ENCODE data around the gene LRGUK.

Gene LRGUK

DNA sequence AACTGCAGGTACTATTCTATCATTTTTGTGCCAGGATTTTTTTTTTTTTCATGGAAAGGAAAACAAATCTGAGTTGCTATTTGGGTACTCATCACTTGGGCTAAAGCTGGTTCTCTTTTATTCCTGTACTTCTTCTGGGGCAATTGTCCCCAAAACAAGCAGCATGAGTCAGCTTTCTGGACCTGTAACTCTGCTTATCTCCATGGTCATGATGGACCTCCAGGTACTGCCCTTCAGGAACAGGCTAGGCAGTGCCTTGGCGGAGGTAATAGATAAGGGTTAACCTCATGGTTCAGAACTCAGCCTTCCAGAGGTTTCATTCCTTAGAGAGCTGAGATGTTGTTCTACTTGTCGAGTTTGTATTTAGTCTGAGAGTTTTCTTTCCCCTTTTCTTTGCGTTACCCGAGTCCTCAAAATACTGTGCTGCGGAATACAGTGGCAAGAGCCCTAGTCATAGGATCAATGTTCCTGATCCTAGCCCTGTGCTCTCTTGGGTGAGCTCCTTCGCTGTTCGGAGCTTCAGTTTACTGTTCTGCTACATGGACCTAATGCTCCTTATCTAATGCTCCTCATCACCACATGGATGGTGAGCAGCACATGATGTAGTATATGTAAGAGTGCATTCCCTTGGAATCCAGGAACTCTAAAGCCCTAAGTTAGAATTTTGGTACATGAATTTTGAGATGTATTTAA lies 74.6 kb downstream of the LRGUK start:
- H3K9me3 ChIP-seq (ENCODE audit: low read length), result no peaks in the 10 kb centered on the region
- peaks cover 6% of the 10 kb centered on the region for H3K4me1 ChIP-seq (ENCODE audit: insufficient read depth, low read length, severe bottlenecking)
- no peak overlapping the region for H3K4me3 ChIP-seq (ENCODE audit: low read depth, low read length, poor library complexity, severe bottlenecking)
- H4K20me1 ChIP-seq (ENCODE audit: insufficient read depth, low read length), result no peaks in the 10 kb centered on the region
- no peaks in the 10 kb centered on the region for H3F3A ChIP-seq (ENCODE audit: insufficient read depth, low read length)
- no peaks in the 10 kb centered on the region for H3K79me2 ChIP-seq (ENCODE audit: insufficient read depth, low read length)
- no peak overlapping the region for H3K4me2 ChIP-seq (ENCODE audit: low read length)
- no peak overlapping the region for H2AFZ ChIP-seq (ENCODE audit: low read length)
- H3K9me2 ChIP-seq (ENCODE audit: low read depth, low read length), result no peaks in the 10 kb centered on the region
- no peak overlapping the region for H3K9ac ChIP-seq (ENCODE audit: low read length)
- no peaks in the 10 kb centered on the region for H3K36me3 ChIP-seq (ENCODE audit: insufficient read depth, low read length)
- no peak overlapping the region for H3K27ac ChIP-seq (ENCODE audit: low read depth, low read length, poor library complexity, severe bottlenecking)
- H3K27me3 ChIP-seq (ENCODE audit: insufficient read depth, low read length), result no peaks in the 10 kb centered on the region
- TF ChIP-seq EZH2 (IDR thresholded peaks at IDR 0.05; ENCODE audit: borderline replicate concordance, low read length), result no peak
- TF ChIP-seq, protein P1, sequence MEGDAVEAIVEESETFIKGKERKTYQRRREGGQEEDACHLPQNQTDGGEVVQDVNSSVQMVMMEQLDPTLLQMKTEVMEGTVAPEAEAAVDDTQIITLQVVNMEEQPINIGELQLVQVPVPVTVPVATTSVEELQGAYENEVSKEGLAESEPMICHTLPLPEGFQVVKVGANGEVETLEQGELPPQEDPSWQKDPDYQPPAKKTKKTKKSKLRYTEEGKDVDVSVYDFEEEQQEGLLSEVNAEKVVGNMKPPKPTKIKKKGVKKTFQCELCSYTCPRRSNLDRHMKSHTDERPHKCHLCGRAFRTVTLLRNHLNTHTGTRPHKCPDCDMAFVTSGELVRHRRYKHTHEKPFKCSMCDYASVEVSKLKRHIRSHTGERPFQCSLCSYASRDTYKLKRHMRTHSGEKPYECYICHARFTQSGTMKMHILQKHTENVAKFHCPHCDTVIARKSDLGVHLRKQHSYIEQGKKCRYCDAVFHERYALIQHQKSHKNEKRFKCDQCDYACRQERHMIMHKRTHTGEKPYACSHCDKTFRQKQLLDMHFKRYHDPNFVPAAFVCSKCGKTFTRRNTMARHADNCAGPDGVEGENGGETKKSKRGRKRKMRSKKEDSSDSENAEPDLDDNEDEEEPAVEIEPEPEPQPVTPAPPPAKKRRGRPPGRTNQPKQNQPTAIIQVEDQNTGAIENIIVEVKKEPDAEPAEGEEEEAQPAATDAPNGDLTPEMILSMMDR (IDR thresholded peaks at IDR 0.05; ENCODE audit: low read length), result no peak

DNA sequence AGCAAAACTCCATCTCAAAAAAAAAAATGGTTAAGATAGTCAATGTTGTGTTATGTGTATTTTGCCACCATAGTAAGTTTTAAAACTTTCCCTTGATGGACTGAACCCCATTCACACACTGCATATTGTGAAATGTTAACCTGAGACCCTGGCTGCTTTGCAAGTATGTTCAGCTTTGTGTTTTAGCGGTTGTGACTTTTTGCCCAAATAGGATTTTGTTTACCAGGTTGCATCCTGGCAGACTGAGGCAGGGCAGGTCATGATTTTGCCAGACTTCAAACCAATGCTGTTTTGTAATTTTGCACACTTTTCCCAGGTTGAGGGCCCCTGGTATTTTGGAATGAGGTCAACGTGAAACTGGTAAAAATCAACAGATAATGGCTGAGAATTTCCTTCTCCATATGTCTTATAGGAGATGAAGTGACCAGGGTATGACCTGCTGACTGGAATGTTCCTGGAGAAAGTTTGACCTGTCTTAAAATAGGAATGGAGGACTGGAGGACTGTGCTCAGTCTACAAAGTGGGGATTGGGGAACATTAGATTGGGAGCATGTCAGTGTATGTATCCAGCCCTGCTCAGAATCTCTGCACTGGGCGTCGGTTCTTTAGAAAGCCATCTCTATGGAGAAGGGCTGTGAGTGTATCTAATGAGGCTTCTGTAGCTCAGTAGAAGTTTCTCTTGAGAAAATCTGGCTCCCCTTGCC lies 76.2 kb downstream of the LRGUK start:
- Histone ChIP-seq H4K20me1 (ENCODE audit: insufficient read depth, low read length) (no peaks in the 10 kb centered on the region), H3K36me3 (ENCODE audit: insufficient read depth, low read length) (no peaks in the 10 kb centered on the region), H3K79me2 (ENCODE audit: insufficient read depth, low read length) (no peaks in the 10 kb centered on the region), H3K4me1 (ENCODE audit: insufficient read depth, low read length, severe bottlenecking) (peaks cover 7% of the 10 kb centered on the region), H3F3A (ENCODE audit: insufficient read depth, low read length) (no peaks in the 10 kb centered on the region), H3K27ac (ENCODE audit: low read depth, low read length, poor library complexity, severe bottlenecking) (no peak overlapping the region), H3K9ac (ENCODE audit: low read length) (no peak overlapping the region), H3K9me3 (ENCODE audit: low read length) (no peaks in the 10 kb centered on the region), H3K4me3 (ENCODE audit: low read depth, low read length, poor library complexity, severe bottlenecking) (no peak overlapping the region), H3K27me3 (ENCODE audit: insufficient read depth, low read length) (no peaks in the 10 kb centered on the region), H3K9me2 (ENCODE audit: low read depth, low read length) (no peaks in the 10 kb centered on the region), H2AFZ (ENCODE audit: low read length) (no peak overlapping the region), H3K4me2 (ENCODE audit: low read length) (no peak overlapping the region)
- TF ChIP-seq, protein P1 (IDR thresholded peaks at IDR 0.05; ENCODE audit: low read length), result no peak
- TF ChIP-seq EZH2 (IDR thresholded peaks at IDR 0.05; ENCODE audit: borderline replicate concordance, low read length), result no peak

DNA sequence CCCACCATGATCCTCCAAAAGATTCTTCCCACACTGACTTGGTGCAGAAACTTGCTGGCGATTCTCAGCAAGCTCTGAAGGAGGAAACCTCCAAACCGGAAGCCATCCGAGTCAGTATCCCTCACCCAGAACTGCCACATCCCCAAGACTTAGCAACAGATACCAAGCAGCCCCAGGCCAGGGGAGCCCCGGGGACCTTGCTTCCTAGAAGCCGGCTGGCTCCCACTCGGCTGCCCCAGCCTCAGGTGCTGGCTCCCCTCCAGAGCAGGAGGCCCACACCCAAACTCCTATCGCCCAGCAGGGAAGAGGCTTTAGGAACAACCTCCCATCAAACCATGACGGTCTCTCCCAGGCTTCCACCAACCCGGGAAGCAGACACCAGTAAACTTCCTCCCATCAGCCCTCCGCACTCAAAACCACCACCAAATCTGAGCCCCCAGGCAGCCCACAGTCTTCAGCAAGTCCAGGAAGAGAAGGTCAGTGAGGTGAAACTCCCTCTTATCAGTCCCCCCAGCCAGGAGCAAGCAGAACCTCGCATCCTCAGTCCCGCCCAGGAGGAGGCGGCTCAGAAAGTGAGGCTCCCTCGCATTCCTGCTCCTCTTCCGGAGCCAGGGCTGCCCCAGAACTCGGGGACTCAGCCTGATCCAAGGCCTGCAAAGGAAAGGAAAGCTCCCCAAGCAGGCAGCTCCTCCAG lies 82.3 kb downstream of the LRGUK start:
- Histone ChIP-seq H4K20me1 (ENCODE audit: insufficient read depth, low read length) (no peaks in the 10 kb centered on the region), H3K9me3 (ENCODE audit: low read length) (no peaks in the 10 kb centered on the region), H3K4me3 (ENCODE audit: low read depth, low read length, poor library complexity, severe bottlenecking) (no peak overlapping the region), H3K36me3 (ENCODE audit: insufficient read depth, low read length) (no peaks in the 10 kb centered on the region), H2AFZ (ENCODE audit: low read length) (no peak overlapping the region), H3K79me2 (ENCODE audit: insufficient read depth, low read length) (no peaks in the 10 kb centered on the region), H3K27ac (ENCODE audit: low read depth, low read length, poor library complexity, severe bottlenecking) (no peak overlapping the region), H3K9ac (ENCODE audit: low read length) (no peak overlapping the region), H3K27me3 (ENCODE audit: insufficient read depth, low read length) (no peaks in the 10 kb centered on the region), H3K4me1 (ENCODE audit: insufficient read depth, low read length, severe bottlenecking) (peaks cover 14% of the 10 kb centered on the region), H3K9me2 (ENCODE audit: low read depth, low read length) (no peaks in the 10 kb centered on the region), H3K4me2 (ENCODE audit: low read length) (no peak overlapping the region), H3F3A (ENCODE audit: insufficient read depth, low read length) (no peaks in the 10 kb centered on the region)
- TF ChIP-seq EZH2 (IDR thresholded peaks at IDR 0.05; ENCODE audit: borderline replicate concordance, low read length), result no peak
- TF ChIP-seq, protein P1 (IDR thresholded peaks at IDR 0.05; ENCODE audit: low read length), result no peak

All from OCI-LY1 (cell line).